ENCODE measurements around the gene ZNF148. TPM values are rescaled to one million over a fixed set of nuclear protein-coding genes. Genes with fewer than 3 reads are reported as not detected.
A peak's percentile ranks its signal among the peaks of the same experiment; 100 is the strongest.

ZNF148 gene
- total RNA-seq, 1 donor from 2014 or later, result 38.3 TPM

GRCh38 chr3:125302932-125303331, 72.2 kb downstream of the ZNF148 start:
- Mint-ChIP-seq H3K4me1 (no peaks in the 10 kb centered on the region), H3K4me3 (no peak overlapping the region), H3K27ac (ENCODE audit: unreplicated experiment) (peak overlapping the region; percentile 74), H3K36me3 (ENCODE audit: low read depth) (peaks cover 20% of the 10 kb centered on the region), H3K9me3 (peaks cover 2% of the 10 kb centered on the region), H3K27me3 (ENCODE audit: low read depth) (no peaks in the 10 kb centered on the region)
- no peak for DNase-seq (ENCODE audit: low read depth, low spot score)
- TF ChIP-seq CTCF (conservative IDR thresholded peaks at IDR 0.05), result no peak

- Mint-ChIP-seq H3K27ac (ENCODE audit: unreplicated experiment) (no peak overlapping the region), H3K36me3 (ENCODE audit: low read depth) (peaks cover 7% of the 10 kb centered on the region), H3K4me1 (no peaks in the 10 kb centered on the region), H3K4me3 (no peak overlapping the region), H3K9me3 (no peaks in the 10 kb centered on the region), H3K27me3 (ENCODE audit: low read depth) (no peaks in the 10 kb centered on the region)
- no peak for DNase-seq (ENCODE audit: low read depth, low spot score)
- TF ChIP-seq CTCF (conservative IDR thresholded peaks at IDR 0.05), result no peak
These were observed 74.7 kb downstream of the ZNF148 start for GRCh38 chr3:125300416-125300815.

GRCh38 chr3:125294411-125294810, 80.7 kb downstream of the ZNF148 start:
- H3K27me3 Mint-ChIP-seq (ENCODE audit: low read depth), result no peaks in the 10 kb centered on the region
- H3K4me1 Mint-ChIP-seq, result no peaks in the 10 kb centered on the region
- no peak for DNase-seq (ENCODE audit: low read depth, low spot score)
- H3K27ac Mint-ChIP-seq (ENCODE audit: unreplicated experiment), result no peak overlapping the region
- no peaks in the 10 kb centered on the region for H3K9me3 Mint-ChIP-seq
- TF ChIP-seq CTCF (conservative IDR thresholded peaks at IDR 0.05), result no peak
- no peak overlapping the region for H3K4me3 Mint-ChIP-seq
- H3K36me3 Mint-ChIP-seq (ENCODE audit: low read depth), result no peaks in the 10 kb centered on the region

- TF ChIP-seq CTCF (conservative IDR thresholded peaks at IDR 0.05), result no peak
- Mint-ChIP-seq H3K4me1 (no peaks in the 10 kb centered on the region), H3K36me3 (ENCODE audit: low read depth) (no peaks in the 10 kb centered on the region), H3K27me3 (ENCODE audit: low read depth) (no peaks in the 10 kb centered on the region), H3K9me3 (no peaks in the 10 kb centered on the region), H3K27ac (ENCODE audit: unreplicated experiment) (no peak overlapping the region), H3K4me3 (no peak overlapping the region)
- no peak for DNase-seq (ENCODE audit: low read depth, low spot score)
These were observed 83.1 kb downstream of the ZNF148 start for GRCh38 chr3:125292015-125292414.

- Mint-ChIP-seq H3K4me1 (no peaks in the 10 kb centered on the region), H3K36me3 (ENCODE audit: low read depth) (no peaks in the 10 kb centered on the region), H3K27ac (ENCODE audit: unreplicated experiment) (no peak overlapping the region), H3K4me3 (no peak overlapping the region), H3K9me3 (no peaks in the 10 kb centered on the region), H3K27me3 (ENCODE audit: low read depth) (no peaks in the 10 kb centered on the region)
- no peak for TF ChIP-seq CTCF (conservative IDR thresholded peaks at IDR 0.05)
- no peak for DNase-seq (ENCODE audit: low read depth, low spot score)
These were observed 85.6 kb downstream of the ZNF148 start for GRCh38 chr3:125289429-125289981.

All from neural crest cell (in vitro differentiated cells).